ENCODE measurements around the gene HACL1.

DNA sequence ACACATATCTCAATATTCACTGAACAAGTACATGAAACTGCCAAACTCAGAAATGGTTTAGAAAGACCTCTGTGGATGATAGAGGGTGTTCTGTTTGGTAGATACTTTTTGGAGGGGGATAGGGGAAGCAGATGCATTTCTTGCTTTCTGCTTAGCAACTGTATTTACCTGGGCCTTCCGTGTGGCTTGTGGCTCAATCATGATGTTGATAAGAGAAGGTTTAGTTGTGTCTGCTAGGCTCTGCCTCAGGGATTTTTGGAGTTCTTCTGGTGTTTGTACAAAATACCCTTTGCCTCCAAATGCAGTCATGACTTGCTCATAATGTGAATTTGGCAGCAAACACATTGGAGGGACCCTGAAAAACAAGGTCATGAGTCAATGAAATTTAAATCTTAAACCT lies 38.2 kb downstream of the HACL1 start:
- TF ChIP-seq, protein P1, sequence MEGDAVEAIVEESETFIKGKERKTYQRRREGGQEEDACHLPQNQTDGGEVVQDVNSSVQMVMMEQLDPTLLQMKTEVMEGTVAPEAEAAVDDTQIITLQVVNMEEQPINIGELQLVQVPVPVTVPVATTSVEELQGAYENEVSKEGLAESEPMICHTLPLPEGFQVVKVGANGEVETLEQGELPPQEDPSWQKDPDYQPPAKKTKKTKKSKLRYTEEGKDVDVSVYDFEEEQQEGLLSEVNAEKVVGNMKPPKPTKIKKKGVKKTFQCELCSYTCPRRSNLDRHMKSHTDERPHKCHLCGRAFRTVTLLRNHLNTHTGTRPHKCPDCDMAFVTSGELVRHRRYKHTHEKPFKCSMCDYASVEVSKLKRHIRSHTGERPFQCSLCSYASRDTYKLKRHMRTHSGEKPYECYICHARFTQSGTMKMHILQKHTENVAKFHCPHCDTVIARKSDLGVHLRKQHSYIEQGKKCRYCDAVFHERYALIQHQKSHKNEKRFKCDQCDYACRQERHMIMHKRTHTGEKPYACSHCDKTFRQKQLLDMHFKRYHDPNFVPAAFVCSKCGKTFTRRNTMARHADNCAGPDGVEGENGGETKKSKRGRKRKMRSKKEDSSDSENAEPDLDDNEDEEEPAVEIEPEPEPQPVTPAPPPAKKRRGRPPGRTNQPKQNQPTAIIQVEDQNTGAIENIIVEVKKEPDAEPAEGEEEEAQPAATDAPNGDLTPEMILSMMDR (optimal IDR thresholded peaks at IDR 0.05 in 1 of 3, IDR thresholded peaks at IDR 0.05 in 1 of 3, conservative IDR thresholded peaks at IDR 0.05 in 1 of 3; ENCODE audit: extremely low read depth in 1 of 3, insufficient read depth in 2 of 3, low read length in 3 of 3), result no peak
- no peak for TF ChIP-seq EZH2 (IDR thresholded peaks at IDR 0.05; ENCODE audit: low read length)
